ENCODE data around the gene ZFAND6.

- TF ChIP-seq ZBTB40 (IDR thresholded peaks at IDR 0.05; ENCODE audit: borderline replicate concordance) (no peak), JUND (IDR thresholded peaks at IDR 0.05; ENCODE audit: low read depth, low read length) (no peak), POLR2AphosphoS2 (IDR thresholded peaks at IDR 0.05; ENCODE audit: low read depth, low read length) (no peak), HDAC6 (IDR thresholded peaks at IDR 0.05; ENCODE audit: unreplicated experiment) (no peak)
Observed at GRCh38 chr15:80031841-80032240, 27.6 kb upstream of the ZFAND6 start.

All from GM12878 (cell line).